ENCODE measurements around the gene DGLUCY.
"Not testable (repeated sequence)": the region's sequence is repeated elsewhere in the genome, so short reads cannot be mapped to it uniquely, and the experiment has no call there.

DGLUCY gene

DNA sequence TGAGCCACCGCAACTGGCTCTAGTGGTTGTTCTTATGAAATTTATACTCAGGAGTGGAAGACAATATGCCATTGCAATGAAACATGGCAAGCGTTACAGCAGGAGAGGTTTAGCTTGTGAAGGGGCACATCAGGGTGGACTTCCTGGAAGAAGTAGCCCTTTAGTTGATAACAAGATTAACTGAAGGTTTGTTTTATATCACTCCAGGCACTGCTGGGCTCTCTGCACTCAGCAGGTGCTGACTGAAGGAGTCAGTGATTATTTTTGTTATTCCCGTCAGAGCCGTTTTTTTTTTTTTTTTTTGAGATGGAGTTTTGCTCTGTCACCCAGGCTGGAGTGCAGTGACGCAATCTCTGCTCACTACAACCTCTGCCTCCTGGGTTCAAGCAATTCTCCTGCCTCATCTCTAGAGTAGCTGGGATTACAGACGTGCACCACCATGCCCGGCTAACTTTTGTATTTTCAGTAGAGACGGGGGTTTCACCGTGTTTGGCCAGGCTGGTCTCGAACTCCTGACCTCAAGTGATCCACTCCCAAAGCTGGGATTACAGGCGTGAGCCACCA is 148.2 kb downstream of the DGLUCY start:
- no peak for DNase-seq

- no peak for DNase-seq
These were observed 149.5 kb downstream of the DGLUCY start for GRCh38 chr14:91263329-91263728.

DNA sequence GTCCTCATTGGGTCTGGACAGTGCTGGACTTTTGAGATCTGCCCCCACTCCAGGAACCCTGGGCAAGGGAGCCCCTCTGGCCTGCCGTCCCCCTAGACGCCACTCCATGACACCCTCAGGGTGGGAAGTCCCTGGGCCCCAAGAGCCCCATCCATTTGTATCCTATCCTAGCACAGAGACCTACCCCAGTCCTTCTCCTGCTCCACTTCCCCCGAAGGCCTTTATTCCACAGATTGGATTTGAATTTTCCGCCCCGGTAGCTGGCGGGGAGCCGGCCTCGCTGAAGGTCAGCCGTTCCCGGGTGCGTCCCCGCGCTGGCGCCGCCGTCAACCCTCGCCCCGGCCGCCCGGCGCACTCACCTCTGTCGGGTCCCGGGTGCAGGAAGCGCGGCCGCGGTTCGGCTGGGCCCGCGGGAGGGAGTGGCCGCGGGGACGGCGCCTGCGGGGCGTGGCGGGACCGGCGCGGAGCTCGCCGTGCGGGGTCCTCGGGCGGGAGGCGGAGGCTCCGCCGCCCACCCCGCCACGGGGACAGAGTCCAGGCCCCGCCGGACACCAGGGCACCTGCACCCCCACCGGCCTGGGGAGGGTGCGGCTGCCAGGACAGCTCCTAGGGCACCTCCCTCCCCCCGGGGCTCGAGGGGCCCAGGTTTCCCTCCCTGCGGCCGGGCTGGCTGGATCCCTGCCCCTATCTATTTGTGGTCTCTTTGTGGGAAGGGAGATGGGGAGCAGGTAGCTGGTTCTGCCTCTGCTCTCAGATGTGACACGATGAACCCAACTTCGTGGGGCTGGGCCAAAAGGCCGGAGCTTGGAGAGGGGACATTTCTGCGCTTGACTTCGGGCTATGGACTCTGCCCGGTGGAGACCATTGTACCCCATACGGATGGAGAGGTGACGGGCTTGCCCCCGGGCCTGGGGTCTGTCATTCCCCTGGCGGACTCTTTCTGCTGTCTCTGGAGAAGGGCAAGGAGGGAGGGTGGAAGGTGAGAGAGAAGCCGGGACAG is 150.6 kb downstream of the DGLUCY start:
- DNase-seq = peak in 1 of 2 donors; percentile 27

- no peak for DNase-seq
These were observed 151.5 kb downstream of the DGLUCY start for GRCh38 chr14:91265404-91265803.

DNA sequence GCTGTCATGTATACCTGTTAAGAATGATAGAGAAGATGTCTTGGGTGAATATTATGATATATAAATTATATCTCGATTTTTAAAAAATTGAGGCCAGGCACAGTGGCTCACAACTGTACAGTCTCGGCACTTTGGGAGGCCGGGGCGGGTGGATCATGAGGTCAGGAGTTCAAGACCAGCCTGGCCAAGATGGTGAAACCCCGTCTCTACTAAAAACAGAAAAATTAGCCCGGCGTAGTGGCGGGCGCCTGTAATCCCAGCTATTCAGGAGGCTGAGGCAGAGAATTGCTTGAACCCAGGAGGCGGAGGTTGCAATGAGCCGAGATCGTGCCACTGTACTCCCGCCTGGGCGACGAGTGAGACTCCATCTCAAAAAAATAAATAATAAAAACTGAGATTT is 152.4 kb downstream of the DGLUCY start:
- not testable (repeated sequence) for DNase-seq

DNA sequence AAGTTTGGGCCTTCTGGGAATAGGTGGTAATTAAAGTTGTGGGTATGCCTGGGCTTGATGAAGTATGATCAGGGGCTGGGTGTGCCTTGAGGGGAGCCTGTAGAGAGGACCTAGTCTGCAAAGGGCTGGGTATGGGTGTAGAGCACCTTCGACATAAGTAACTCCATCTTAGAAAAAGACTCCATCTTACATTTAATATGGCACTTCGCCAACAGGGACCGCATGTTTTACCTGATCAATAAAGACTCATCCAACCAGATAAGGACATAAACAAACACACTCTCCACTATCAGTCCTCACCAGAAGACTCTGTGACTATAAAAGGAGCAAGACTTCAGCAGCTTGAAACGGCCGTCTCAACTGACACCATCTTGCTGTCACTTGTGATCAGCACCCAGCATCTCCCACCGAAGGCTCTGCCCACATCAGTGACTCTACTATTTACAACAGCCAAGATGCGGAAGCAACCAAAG is 154.1 kb downstream of the DGLUCY start:
- DNase-seq = no peak

DNA sequence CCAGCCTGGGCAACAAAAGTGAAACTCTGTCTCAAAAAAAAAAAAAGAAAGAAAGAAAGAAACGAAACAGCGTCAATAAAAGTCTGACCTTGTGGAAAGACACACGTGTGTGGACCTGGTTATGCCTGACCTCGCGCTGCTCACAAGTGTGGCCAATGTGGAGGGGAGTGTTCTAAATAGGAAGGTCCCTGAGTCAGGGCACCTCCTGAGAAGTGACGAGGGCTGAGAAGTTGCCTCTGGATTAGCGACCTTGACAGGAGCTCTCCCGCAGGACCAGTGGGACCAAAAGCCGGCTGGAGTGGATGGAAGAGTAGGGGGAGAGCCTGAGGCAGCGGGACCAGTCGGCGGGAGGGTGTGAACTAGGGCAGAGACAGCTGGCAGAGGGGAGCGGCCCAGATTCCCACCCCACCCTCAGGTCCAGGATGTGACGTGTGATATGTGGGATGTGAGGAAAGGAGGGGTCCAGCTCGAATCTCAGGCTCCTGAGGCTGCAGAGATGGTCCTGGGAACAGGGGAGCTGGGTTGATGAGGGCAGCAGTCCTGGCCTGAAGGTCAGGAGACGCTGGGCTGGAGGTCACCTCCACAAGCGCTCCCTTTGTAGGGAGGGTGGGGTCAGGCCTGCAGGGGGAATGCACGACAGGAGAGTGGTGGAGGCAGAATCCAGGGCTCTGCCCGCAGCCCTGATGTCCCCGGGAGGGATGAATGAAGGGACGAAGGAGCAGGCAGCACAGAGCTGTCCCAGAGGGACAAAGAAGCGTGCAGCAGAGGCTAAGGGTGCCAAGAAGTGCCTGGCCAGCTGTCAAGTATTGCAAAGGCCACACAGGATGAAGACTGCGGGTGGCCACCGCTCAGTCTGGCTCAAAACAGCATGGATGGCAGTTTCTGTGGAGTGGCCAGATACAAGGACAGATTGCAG is 155.5 kb downstream of the DGLUCY start:
- DNase-seq = no peak

- DNase-seq = no peak
These were observed 156.3 kb downstream of the DGLUCY start for GRCh38 chr14:91270188-91270587.

DNA sequence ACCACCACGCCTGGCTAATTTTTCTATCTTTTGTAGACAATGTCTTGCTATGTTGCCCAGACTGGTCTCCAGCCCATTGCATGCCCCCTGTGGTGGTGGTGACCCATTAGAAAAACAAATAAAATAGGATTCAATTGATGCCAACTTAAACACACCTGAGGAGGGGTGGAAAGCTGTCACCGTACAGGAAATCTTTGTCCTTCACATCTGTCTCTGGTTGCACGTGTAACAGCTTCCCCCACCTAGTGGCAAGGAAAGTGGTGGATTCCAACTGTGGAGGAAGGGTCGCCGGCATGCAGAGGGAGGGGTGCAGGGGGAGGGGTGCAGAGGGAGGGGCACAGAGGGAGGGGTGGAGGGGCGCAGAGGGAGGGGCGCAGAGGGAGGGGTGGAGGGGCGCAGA is 156.7 kb downstream of the DGLUCY start:
- no peak for DNase-seq

DNA sequence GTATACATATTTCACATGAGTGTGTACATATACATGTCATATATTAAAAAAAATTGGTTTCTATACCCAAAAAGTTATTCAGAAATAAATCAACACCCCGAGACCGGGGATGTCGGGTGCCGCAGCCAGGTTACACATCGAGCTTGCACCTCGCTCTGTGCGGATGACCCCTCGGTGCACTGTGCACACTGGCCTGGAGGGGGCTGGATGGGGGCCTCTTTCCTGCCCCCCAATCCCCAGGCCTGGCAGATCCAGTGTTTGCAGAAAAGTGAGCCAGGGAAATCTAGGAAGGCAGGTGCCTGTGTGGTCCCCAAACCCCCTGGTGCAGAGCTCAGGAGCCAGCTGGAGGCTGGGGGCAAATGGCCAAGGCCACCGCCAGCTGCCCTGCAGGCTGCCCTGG is 157.8 kb downstream of the DGLUCY start:
- no peak for DNase-seq

- DNase-seq = no peak
These were observed 158.7 kb downstream of the DGLUCY start for GRCh38 chr14:91272341-91273272.

DNA sequence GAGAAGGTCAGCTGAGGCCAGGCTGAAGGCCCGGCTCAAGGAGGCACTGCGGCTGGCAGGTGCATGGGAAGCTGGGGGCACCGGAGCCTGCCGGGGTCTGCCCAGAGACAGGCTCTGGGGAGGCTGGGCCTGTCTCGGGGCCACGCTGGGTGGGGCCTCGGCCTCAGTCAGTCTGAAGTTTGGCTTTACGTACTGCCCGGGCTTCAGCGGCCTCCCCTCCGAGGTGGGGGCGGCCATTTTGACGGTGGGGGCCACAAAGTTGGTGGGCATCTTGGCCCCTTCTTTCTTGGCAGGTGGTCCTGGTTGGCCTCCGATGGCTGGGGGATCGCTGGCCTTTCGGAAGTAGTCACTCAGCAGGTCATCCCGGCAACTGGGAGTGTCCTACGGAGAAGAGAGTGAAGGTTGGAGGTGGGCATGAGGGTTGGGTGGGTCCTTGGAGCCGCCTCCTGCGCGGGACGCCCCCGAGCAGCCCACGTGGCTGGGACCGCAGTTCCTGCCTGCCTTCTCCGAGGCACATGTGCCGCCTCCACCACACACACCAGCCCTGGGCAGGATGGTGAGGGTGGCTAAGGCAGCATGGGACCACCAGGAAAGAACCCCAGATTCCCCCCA is 159.5 kb downstream of the DGLUCY start:
- DNase-seq = no peak

DNA sequence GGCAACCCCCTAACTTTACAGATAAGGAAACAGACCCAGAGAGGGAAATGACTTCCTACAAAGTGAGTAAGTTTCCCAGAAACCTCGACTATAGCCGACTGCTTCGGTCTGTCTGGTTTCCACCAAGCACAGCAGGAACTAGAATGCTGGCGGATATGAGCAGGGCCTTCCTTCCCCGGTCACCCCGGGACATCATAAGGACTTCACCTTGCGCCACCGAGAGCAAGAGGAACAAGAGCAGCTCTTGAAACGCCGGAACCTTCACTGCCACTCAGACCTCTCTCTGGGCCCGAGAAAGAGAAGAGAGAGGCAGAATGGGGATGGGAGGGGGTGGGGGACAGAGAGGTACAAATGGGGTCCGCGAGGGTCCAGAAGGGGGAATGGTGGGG is 160.0 kb downstream of the DGLUCY start:
- no peak for DNase-seq

- no peak for DNase-seq
These were observed 160.9 kb downstream of the DGLUCY start for GRCh38 chr14:91274796-91275195.

All from activated CD4-positive, alpha-beta T cell treated with anti-CD3 and anti-CD28 coated beads for 4 hours (primary cell).